HCT116 (cell line): ENCODE data around the gene TMCO4. TPM values are rescaled to one million over a fixed set of nuclear protein-coding genes. Genes with fewer than 3 reads are reported as not detected.

ENCODE experiments used
- ATAC-seq: fragments of 200-7000 bp; cut with Tn5 transposase; 2 replicates; pipeline ENCODE4 v1.9.1; 2020; ENCODE audit warnings: mild to moderate bottlenecking, moderate library complexity
- BruUV-seq: library from RNA; stranded (reverse); fragments of 400-500 nt; replicated peaks from 2 replicates; lab custom pipeline; 2021; lab: Mats Ljungman, UMichigan
- CTCF ChIA-PET: fragments of 300-600 bp; sonication (Branson Sonifier 250); formaldehyde crosslinking; loops from one replicate; lab custom pipeline; 2021; ENCODE audit warnings: antibody characterized with exemption; lab: Charles Lee
- POLR2A ChIA-PET: fragments of 300-600, 350-600 bp; sonication (Branson Sonifier 250); formaldehyde crosslinking; loops from one replicate; lab custom pipeline; 2021; ENCODE audit warnings: antibody characterized with exemption; lab: Charles Lee
- RAD21 ChIA-PET, 2 experiments: fragments of 300-600 bp; sonication (Branson Sonifier 250); formaldehyde crosslinking; loops; one replicate each; lab custom pipeline; 2023; ENCODE audit warnings: low total read pairs in 2 of 2; ENCODE audit not compliant: uncharacterized antibody in 2 of 2, unreplicated experiment in 2 of 2, low non-redundant PET in 1 of 2; lab: Charles Lee
- DNase-seq: peaks from one replicate; pipeline ENCODE4 v3.0.0-alpha.2; 2010; ENCODE audit warnings: low read depth, low spot score
- H2AFZ ChIP-seq: fragments of 200-600 bp; shearing (Covaris generic), sonication (generic); 2 replicates; pipeline ENCODE4 v1.6.1; 2017; ENCODE audit warnings: low read depth, mixed run types, mixed read lengths, antibody characterized with exemption, low read length; ENCODE audit not compliant: poor library complexity, severe bottlenecking
- H3K27ac ChIP-seq: 2 replicates; pipeline ENCODE4 v1.5.1; 2012; ENCODE audit warnings: low read depth, low read length
- H3K27me3 ChIP-seq: fragments of 200-600 bp; sonication (generic); 2 replicates; pipeline ENCODE4 v1.6.1; 2016; ENCODE audit warnings: mixed run types, low read length, mixed read lengths; ENCODE audit not compliant: insufficient read depth
- H3K36me3 ChIP-seq, 2 experiments: fragments of 200-500 bp in 1 of 2; fragments of 200-600 bp in 1 of 2; sonication (Bioruptor generic) in 1 of 2; sonication (generic) in 1 of 2; 2 replicates each; pipeline versions ENCODE4 v1.5.1 to v1.6.1; 2014 to 2016; ENCODE audit warnings: low read length in 2 of 2, inconsistent platforms in 1 of 2, mixed read lengths in 1 of 2, mixed run types in 1 of 2; ENCODE audit not compliant: insufficient read depth in 2 of 2, control insufficient read depth in 1 of 2
- H3K4me1 ChIP-seq, 2 experiments: fragments of 200-600 bp in 1 of 2; sonication (generic) in 1 of 2; 2 replicates each; pipeline versions ENCODE4 v1.5.1 to v1.6.1; 2012 to 2017; ENCODE audit warnings: low read length in 2 of 2, inconsistent platforms in 1 of 2, mild to moderate bottlenecking in 1 of 2, mixed read lengths in 1 of 2, mixed run types in 1 of 2, moderate library complexity in 1 of 2; ENCODE audit not compliant: insufficient read depth in 2 of 2, control insufficient read depth in 1 of 2
- H3K4me2 ChIP-seq: fragments of 200-600 bp; sonication (generic); 2 replicates; pipeline ENCODE4 v1.6.1; 2017; ENCODE audit warnings: mixed run types, low read length, mixed read lengths
- H3K4me3 ChIP-seq, 2 experiments: fragments of 200-600 bp in 1 of 2; sonication (generic) in 1 of 2; replicated peaks in 1 of 2; 2 replicates each; pipeline ENCODE4 v1.5.1; 2011 to 2016; ENCODE audit warnings: low read length in 2 of 2, control low read depth in 1 of 2, low read depth in 1 of 2, mild to moderate bottlenecking in 1 of 2, mixed read lengths in 1 of 2, mixed run types in 1 of 2
- H3K79me2 ChIP-seq: fragments of 200-600 bp; sonication (generic); 2 replicates; pipeline ENCODE4 v1.6.1; 2017; ENCODE audit warnings: mild to moderate bottlenecking, mixed run types, low read length, moderate library complexity, mixed read lengths; ENCODE audit not compliant: insufficient read depth
- H3K9ac ChIP-seq: fragments of 200-600 bp; sonication (generic); 2 replicates; pipeline ENCODE4 v1.6.1; 2016; ENCODE audit warnings: low read length, mixed read lengths
- H3K9me2 ChIP-seq: fragments of 200-600 bp; sonication (generic), shearing (Covaris generic); 2 replicates; pipeline ENCODE4 v1.6.1; 2017; ENCODE audit warnings: mixed run types, mild to moderate bottlenecking, moderate library complexity; ENCODE audit not compliant: insufficient read depth
- H3K9me3 ChIP-seq, 2 experiments: fragments of 200-500 bp in 1 of 2; fragments of 200-600 bp in 1 of 2; sonication (Bioruptor generic) in 1 of 2; sonication (generic) in 1 of 2; 2 replicates each; pipeline ENCODE4 v1.6.1; 2014 to 2017; ENCODE audit warnings: low read length in 2 of 2, mixed read lengths in 2 of 2, inconsistent platforms in 1 of 2, low read depth in 1 of 2, mild to moderate bottlenecking in 1 of 2, mixed run types in 1 of 2, moderate library complexity in 1 of 2; ENCODE audit not compliant: control insufficient read depth in 1 of 2, insufficient read depth in 1 of 2
- H4K20me1 ChIP-seq: fragments of 200-600 bp; sonication (generic), shearing (Covaris generic); 2 replicates; pipeline ENCODE4 v1.6.1; 2017; ENCODE audit warnings: mixed run types, mild to moderate bottlenecking, moderate library complexity; ENCODE audit not compliant: insufficient read depth
- CBX3 ChIP-seq: IDR thresholded peaks from 2 replicates; pipeline ENCODE4 v1.6.1; 2012; ENCODE audit warnings: low read depth
- CTCF ChIP-seq, 3 experiments: fragments of 200-600 bp in 1 of 3; sonication (generic) in 1 of 3; IDR thresholded peaks in 2 of 3; conservative IDR thresholded peaks in 1 of 3; 2 replicates each; pipeline ENCODE4 v1.5.1; 2012 to 2017; ENCODE audit warnings: low read depth in 2 of 3, low read length in 2 of 3, antibody characterized with exemption in 1 of 3, borderline replicate concordance in 1 of 3, control low read depth in 1 of 3, mild to moderate bottlenecking in 1 of 3, mixed read lengths in 1 of 3, mixed run types in 1 of 3, moderate library complexity in 1 of 3; ENCODE audit not compliant: insufficient read depth in 1 of 3
- EZH2 ChIP-seq: fragments of 200-600 bp; sonication (generic); IDR thresholded peaks from 2 replicates; pipeline ENCODE4 v1.6.1; 2017; ENCODE audit warnings: antibody characterized with exemption, mixed run types
- FOSL1 ChIP-seq: IDR thresholded peaks from 2 replicates; pipeline ENCODE4 v1.6.1; 2012; ENCODE audit warnings: low read depth
- JUND ChIP-seq: IDR thresholded peaks from 2 replicates; pipeline ENCODE4 v1.6.1; 2012
- MAX ChIP-seq: IDR thresholded peaks from 2 replicates; pipeline ENCODE4 v1.6.1; 2012
- POLR2A ChIP-seq: IDR thresholded peaks from 2 replicates; pipeline ENCODE4 v1.7.0; 2011; ENCODE audit warnings: borderline replicate concordance; ENCODE audit not compliant: insufficient read depth, insufficient read length; ENCODE audit errors: extremely low read depth
- POLR2AphosphoS5 ChIP-seq: IDR thresholded peaks from 2 replicates; pipeline ENCODE4 v1.6.1; 2011; ENCODE audit warnings: mild to moderate bottlenecking, low read depth, low read length, moderate library complexity
- RAD21 ChIP-seq: IDR thresholded peaks from 2 replicates; pipeline ENCODE4 v1.6.1; 2012; ENCODE audit warnings: low read depth, mild to moderate bottlenecking
- SIN3A ChIP-seq: IDR thresholded peaks from 2 replicates; pipeline ENCODE4 v1.6.1; 2012; ENCODE audit warnings: low read depth
- SRF ChIP-seq: IDR thresholded peaks from 2 replicates; pipeline ENCODE4 v1.6.1; 2012; ENCODE audit warnings: low read depth
- ZFX ChIP-seq: fragments of 450-650 bp; IDR thresholded peaks from 2 replicates; pipeline ENCODE4 v1.6.1; 2017
- ZNF274 ChIP-seq: fragments of 200-500 bp; sonication (Bioruptor generic); IDR thresholded peaks from 2 replicates; pipeline ENCODE4 v1.6.1; 2014; ENCODE audit warnings: mild to moderate bottlenecking, low read depth, low read length, inconsistent platforms
- intact Hi-C: fragments of 100-400 bp; cut with micrococcal nuclease; formaldehyde crosslinking; loops from 2 replicates; pipeline ENCODE4 v1.10.0; 2022
- total RNA-seq: library from RNA; stranded (reverse); gene quantifications from one replicate; pipeline ENCODE4 v1.2.1, GENCODE V29; 2021; ENCODE audit not compliant: unreplicated experiment

Gene TMCO4
- total RNA-seq, 1 experiment from 2014 or later, result 12.7 TPM

- Histone ChIP-seq H3K36me3 (no peaks in the 10 kb centered on the region), H3K27ac (peak within 1 kb of the TSS; percentile 32; the same call in 1 of the 2 replicates), H3K4me3 (peak within 1 kb of the TSS; percentile 30 to 51), H3K4me1 (peaks cover 0 to 1% of the 10 kb centered on the region in 2 experiments; a peak in 2 of 4 replicates), H3K9me3 (no peaks in the 10 kb centered on the region), H3K27me3 (no peaks in the 10 kb centered on the region), H3K9me2 (no peaks in the 10 kb centered on the region), H4K20me1 (no peaks in the 10 kb centered on the region), H3K79me2 (no peaks in the 10 kb centered on the region), H2AFZ (no peak within 1 kb of the TSS), H3K4me2 (peak within 1 kb of the TSS; percentile 69), H3K9ac (peak within 1 kb of the TSS; percentile 36; the same call in 1 of the 2 replicates)
- ATAC-seq, result peak; percentile 48
- BruUV-seq, result no TSS peak
- intact Hi-C loops, result loop anchor here (5.0 kb wide), 3 partner anchors 38 to 488 kb away; no protein-coding TSS in a partner anchor
- ChIA-PET RAD21 (no interaction called here), POLR2A (no interaction called here), CTCF (interaction anchor here (0.6 to 4.8 kb wide), 2 partner anchors 16 to 39 kb away, joined by 3 to 70 read pairs; no protein-coding TSS in a partner anchor)
- TF ChIP-seq JUND, result no peak
- TF ChIP-seq EZH2, result no peak
- no peak for TF ChIP-seq SIN3A
- TF ChIP-seq CBX3, result no peak
- no peak for TF ChIP-seq POLR2AphosphoS5
- TF ChIP-seq FOSL1, result no peak
- no peak for TF ChIP-seq ZFX
- TF ChIP-seq ZNF274, result no peak
- TF ChIP-seq CTCF (IDR thresholded peaks at IDR 0.05 in 2 of 3, conservative IDR thresholded peaks at IDR 0.05 in 1 of 3; ENCODE audit: borderline replicate concordance in 1 of 3, insufficient read depth in 1 of 3, low read depth in 2 of 3, low read length in 2 of 3), result no peak
- no peak for TF ChIP-seq RAD21
- no peak for TF ChIP-seq POLR2A
- no peak for TF ChIP-seq SRF
- no peak for TF ChIP-seq MAX
- no peak for DNase-seq
Measured at GRCh38 chr1:19664453-19665185, 135.1 kb downstream of the TMCO4 start, which contains the start of gene HTR6. Gene HTR6 (plus strand): TSS chr1:19664875. CDS start chr1:19665754, 879 bp downstream.
